Stimulated activated CD4-positive, alpha-beta T cell treated with anti-CD3 and anti-CD28 coated beads, Interleukin-2, amount 100 ng/mL, for 24 hours (primary cell): ENCODE data around the gene METTL21C.

Experiments used
- DNase-seq, 2 donors: peaks; one replicate each; pipeline ENCODE4 v3.0.0-alpha.2; 2020

METTL21C gene

DNA sequence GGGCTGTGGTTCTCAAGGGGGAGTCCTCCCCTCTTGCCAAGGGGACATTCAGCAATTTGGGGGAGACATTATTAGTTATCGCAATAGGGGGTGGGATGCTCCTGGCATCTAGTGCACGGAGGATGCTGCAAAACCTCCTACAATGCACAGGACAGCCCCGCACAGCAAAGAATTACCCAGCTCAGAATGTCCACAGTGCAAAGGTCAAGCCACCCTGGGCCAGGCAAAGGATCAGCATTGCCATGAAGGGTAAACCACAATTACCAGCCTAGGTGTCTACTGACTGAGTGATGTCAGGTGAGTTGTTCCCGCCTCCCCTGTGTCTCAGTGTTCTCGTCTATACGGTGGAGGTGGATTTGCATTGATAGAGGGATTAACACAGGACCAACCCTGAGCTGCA, 2.4 kb upstream of the METTL21C start:
- no peak for DNase-seq

DNA sequence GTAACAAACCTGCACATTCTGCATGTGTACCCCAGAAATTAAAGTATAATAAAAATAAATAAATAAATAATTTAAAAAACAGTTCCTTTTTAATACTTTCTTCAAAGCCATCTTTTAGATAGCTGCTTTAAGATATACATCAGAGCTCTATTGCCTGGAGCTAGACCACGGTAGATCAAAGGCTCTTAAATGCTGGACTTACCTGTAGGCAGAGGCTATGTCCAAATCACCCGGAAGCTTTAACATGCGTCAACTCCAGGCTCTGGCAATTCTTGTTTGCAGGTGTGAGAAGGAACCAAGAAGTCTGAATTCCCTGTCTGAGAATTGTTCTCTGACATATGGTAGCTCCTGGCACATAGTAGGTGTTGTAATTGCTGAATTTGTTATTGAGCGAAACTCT, 1.6 kb upstream of the METTL21C start:
- no peak for DNase-seq

DNA sequence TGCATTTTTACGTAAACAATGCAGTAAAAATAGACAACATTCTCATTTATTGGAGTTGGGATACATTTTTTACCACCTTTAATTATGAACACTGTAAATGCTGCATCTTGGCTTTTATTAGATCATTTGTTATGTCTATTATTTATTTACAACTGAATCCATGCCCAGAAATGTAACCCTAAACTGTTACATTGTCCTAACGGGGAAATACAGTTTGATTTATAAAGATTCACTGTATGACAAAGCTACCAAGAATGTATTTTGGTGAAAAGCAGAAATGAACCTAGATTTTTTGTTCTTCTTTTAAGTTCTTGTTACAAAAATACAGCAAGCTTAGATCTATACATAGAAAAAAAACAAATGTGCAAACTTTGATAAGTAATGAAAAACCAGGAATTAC, 1.1 kb downstream of the METTL21C start:
- DNase-seq = no peak

DNA sequence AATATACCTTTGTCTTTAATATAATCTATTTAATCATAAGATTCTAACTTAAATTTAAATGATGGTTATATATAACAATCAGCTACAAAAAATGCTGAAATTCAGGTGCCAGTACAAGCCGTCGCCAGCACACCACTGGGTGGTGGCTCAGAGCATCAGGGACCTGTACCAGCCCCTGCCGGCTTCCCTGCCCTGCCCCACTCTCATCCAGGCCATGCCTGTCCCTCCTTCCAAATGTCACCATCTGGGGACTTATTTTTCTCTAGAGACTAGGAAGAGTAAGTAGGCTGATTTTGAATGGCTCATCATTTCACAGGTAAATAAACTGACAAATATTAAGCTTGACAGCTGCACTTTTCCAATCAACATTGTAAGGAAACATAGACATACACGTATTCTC, 1.6 kb downstream of the METTL21C start:
- no peak for DNase-seq

DNA sequence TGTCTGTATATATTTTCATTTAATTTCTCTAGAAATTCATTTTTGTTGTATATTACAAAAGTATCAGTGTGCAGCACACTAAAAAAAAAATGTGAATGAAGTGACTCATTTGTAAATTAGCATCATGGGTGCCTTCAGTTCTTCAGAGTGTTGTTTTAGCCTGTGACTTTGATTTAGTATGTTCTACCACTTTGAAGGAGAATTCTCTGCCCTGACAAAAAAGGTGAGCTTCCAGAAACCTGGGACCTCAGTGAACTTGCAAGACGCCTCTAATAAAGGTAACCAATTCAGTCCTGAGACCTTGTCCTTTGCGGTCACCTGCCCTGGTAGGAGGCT, 2.4 kb downstream of the METTL21C start:
- DNase-seq = no peak

DNA sequence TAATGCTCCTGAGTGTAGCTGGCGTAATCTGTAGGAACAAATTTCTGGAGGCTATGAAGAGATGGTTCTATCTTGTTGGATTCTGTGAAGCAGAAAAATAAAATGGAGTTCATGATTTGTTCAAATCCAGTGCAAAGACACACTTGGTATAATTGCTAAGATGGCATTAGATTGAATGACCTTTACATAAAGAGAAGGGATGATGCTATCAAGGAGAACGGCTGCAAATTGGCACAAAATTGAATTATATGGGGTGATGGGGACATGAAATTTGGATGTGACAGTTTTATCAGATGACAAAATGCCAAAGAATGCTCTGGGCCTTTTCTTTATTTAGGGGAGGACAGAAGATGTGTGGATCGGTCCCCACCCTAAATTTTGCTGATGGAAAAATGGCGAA, 4.0 kb downstream of the METTL21C start:
- no peak for DNase-seq

DNA sequence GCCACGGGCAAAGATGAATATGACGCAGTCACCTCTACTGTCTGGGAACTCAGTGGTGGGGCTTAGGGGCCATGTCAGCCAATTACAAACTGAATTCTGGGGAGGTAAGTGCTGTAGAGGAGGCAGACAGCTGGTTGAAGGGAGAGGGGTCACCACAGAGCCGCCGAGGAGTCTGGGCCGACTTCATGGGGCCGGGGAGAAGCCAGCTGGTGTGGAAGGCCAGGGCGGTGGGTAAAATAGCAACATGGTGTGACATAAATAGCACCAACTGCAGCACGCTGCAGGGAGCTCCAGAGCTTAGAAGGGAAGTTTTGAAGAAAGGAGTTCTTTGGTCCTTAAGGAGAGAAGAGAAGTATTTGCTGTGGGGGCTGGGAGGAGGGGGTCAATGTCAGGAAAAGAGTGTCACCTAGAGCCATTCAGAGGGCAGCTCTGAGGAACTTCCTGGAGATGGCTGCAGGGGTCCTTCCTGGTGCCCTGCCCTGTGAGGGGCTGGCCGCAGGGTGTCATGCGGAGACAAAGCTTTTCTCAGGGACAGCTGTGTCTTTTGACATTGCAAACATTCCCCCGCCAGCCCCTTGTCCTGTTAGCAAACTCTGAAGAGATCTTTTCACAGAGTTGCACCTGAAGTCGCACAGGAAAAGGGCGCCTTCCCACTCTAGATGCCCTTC, 6.4 kb downstream of the METTL21C start:
- no peak for DNase-seq

DNA sequence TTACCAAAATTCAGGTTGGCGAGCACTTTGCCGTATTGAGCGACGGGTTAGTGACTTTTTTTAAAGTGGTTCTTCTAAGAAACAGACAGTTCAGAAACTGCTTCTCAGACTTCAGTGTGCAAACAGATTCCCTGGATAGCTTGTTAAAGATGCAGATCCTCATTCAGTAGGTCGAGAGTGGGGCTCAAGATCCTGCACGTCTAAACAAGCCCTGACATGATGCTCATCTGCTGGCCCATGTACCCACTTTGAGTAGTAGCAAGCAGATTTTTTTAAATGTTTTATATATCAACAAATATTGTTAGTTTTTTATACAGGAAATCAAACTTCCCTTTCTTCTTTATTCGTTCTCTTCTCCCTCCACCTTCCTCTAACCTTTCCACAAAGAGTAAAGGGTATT, 7.3 kb downstream of the METTL21C start:
- no peak for DNase-seq

DNA sequence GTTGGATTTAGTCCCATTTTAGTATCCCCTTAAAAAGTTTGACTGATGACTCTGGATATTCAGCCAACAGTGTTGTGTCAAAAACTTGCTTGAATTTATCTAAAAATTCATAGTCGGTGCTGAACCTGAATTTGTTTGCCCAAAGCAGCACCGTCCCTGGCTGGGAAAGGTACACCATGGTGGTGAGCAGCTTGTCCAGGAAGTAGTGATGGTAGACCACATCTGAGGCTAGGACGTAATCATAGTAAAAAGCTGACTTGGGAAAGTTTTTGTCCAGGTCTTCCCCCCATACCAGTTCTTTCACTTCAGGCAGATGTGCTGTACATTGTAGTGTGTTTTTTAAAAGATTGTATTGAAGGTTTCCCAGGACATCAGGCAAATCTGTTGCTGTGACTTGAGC, 8.8 kb downstream of the METTL21C start:
- DNase-seq = no peak

DNA sequence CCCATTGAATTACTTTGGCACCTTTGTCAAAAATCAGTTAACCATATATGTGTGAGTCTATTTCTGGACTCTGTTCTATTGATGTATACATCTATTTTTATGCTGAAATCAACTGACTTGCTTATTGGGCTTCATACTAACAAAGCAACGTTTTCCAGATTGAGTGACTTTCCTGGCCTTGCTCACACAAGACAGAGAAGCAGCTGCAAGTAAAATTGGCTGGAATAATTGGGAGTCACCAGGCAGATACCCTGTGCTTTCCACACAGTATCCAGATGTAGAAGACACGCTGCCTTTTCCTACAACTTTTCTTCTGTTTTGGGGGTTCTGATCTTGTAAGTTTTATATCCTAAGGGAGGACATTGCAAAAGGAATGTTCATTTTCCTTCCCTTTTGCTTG, 11.2 kb downstream of the METTL21C start:
- no peak for DNase-seq

DNA sequence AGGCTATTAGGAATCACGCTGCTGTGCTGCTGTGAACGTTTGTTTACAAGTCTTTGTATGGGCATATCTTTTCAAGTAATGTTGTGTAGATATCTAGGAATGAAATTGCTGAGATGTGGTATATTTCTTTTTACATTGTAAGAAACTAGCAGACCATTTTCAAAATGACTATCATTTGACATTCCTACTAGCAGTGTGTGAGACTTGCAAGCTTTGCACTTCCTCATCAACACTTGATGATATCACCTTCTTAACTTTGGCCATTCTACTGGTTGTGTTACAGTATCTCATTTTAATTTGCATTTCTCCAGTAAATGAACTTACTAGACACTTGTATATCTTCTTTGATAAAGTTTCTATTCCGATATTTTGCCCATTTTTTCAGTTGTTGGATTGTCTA, 12.1 kb downstream of the METTL21C start:
- DNase-seq = no peak

DNA sequence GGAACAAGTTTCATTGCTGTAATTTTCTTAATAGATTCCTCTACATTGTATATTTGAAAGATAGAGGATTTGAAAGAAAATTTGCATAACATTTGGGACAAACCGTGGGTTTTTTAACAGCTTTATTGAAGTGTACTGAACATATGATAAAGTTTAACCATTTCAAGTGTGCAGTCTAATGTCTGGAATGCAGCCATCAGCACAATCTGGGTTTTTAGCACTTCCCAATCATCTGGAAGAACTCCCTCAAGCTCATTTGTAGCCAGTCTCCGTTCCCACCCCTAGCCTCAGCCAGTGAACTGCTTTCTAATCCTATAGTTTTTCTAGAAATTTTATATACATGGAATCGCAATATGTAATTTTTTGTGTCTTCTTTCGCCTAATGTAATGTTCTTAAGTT, 12.6 kb downstream of the METTL21C start:
- no peak for DNase-seq

DNA sequence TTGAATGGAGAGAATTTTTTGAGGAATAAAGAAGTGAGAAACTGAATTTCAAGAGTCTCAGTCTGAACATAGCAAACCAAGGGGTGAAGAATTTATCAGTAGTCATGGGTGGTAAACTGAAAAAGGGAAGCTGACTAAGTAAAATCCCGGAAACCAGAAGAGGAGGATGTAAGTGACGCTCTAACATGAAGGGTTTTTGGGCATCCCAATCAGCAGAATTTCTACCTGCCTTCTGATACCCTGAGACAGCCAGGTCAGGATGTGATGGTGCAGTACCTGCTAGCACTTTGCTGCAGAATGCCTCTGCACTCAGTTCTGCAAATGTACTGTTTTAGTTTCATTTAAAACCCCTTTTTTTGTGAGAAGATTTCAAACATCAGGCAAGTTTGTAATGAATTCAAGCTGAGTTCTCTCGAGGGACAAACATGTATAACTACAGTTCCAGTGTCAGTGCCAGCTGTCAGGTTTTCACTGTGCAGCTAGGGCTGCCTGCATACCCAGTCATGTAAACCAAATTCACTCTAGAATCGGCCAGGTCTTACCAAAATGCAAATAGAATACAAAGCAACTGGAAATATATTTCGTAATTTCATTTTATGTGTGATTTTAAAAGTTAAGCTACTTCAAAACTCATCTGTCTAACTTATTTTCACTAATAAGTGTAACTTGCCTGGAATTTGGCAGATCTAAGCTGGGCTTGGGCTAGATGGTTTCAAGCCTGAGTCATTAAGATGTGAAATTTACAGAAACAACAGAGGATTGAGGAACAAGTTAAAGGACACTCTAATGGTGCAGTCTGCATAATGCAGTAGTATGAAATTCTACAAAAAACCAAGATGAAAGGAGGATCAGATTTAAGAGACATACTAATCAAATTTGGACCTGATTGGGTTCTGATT, 13.8 kb downstream of the METTL21C start:
- DNase-seq = no peak

DNA sequence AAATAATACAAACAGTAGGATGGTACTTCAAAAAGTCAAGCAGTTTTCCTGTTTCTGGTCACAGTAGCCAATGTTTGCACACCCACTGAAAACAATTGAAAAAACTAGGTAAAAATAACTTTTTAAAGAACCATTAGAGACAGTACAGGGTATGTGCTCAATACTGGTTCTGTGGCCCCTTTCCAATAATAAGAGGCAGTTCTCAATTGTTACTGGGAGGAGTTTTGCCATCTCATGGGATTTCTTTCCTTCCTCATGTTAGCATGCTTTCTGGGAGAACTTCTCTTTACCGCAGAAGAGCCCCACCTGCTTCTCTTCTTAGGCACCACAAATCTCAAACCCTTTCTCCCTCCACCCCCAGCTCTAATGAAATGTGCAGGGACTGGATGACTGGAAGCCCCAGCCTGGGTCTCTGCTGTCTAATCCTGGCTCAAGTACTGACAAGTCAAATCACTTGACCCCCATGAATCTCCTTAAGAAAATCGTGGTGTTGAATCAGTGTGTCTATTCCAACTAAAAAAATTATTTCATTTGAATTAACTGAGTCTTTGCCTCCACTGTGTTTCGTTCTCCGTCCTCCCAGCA, 14.6 kb downstream of the METTL21C start:
- no peak for DNase-seq

DNA sequence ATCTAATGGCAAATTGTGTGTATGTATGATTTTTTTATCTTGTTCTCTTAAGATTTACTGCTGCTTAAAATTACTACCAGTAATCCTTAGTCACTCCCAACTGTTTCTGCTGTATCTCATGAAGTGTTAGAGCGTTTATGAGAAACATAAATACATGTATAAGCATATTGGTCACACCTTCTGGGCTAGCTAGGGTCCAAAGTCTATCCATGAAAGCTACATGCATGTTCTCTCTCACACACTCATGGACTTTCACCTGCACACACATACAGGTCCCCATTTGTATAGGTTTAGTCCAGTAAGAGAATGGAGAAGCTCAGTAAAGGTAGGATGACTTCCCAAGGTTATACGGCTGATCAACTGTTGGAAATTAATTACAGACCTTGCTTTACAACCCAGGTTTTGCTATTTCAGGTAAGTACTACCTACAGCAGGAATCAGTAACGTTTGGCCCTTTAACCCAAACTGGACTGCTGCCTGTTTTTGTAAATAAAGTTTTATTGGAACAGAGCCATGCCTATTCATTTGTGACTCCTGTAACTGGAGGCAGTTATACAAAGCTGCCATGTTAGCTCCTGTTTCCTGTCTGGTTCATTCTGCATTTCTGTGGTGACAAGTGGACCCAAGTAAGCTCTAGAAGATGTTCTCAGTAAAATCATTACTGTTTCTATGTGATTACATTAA, 15.3 kb downstream of the METTL21C start:
- DNase-seq = no peak

DNA sequence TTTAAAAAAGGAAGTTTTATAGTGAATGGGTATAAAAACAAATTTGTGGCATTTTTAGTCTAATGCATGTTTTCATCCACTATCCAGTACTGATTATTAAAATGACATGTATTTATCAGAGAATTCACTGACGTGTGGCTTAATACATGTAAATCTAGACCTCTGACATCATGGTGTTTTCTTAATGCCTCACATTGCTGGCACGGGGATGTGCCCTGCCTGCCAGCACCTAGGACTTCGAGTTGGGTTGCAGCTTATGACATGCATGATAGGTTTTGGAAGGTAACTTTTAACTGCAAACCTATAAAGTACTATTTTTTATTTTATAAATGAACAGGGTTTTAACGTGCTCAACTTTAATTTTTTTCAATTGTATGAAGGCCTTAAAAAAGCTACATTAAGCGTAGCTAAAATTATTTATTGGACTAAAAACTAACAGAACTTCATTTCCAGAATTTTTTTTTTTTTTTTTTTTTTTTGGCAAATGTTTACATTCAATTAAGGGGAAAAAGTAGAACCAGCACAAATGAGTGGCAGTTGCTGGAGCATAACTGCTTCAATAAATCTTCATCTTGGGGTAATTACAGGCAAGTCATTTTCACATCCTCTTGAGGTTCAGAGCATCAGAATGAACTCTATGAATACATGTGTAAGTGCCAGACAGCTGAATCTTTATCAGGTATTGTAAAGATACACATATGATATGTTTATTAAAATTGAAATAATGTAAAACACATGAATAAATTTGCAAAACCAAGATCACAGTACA, 16.3 kb downstream of the METTL21C start:
- no peak for DNase-seq

DNA sequence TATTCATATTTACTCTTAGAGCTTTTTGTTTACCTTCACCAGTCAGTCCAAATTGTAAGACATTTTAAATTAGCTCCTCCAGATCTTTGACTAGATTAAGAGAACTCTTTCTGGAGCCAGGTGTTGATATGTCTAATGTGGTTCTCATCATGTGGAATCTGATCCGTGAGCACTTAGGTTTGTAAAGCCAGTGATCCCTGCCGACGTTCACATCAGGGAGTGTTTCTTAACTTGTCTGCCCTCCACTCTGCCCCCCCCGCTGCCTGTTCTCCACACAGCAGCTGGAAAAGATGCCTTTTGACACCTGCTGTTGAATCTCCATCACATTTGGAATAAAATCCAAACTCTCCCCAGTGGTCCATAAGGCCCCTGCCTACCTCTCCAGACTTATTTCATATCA, 17.7 kb downstream of the METTL21C start:
- no peak for DNase-seq

DNA sequence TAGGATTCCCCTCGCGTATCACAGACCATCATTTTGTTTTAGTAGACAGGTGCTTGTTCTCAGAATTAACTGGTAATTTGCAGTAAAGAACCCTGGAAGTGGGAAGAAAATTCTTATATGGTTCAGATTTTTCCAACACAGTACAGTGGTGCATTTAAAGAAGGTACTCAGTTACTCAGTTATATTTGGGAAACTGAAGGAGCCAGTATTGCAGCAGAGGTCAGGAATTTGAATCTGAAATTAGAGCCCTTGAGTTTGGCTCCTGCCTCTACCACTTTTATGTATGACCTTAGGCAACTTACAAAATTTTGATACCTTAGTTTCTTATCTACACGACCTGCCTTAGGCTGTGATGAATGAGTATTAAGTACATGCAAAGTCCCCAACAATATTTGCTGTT, 19.7 kb downstream of the METTL21C start:
- no peak for DNase-seq

DNA sequence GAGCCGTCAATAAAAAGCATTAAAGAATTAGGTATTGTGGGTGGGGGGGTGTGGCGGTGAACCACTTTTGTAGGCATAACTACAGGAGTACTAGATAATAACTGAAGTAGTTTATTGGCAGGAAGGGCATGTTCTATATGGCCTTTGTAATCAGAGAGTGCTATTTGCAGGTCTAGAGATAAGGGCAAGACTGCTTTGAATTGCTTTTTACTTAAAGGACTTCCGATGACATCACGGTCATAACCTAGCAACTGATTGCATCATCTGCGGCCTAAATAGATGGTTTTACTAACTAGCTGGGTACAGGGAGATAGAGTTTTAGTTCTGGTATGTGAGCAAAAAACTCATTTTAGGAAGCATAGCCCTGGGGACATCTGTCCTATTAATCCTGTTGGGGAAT, 24.7 kb downstream of the METTL21C start:
- no peak for DNase-seq

DNA sequence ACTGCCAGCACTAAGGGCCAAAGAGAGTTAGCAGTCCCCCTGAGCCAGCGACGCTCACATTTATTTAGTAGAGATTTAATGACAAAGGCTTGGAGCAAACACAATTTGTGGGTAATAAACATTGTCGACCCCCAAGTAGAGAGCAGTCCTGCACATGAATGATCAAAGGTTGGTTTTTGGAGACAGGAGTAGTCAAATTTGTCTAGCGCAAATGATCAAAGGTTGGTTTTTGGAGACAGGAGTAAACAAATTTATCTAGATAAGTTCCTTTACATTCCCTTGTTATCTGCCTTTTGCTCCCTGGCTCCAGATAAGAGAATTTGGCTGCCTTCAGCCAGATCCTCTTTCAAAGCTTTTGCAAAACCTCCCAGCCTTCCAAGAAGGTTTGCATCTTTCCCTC, 26.9 kb downstream of the METTL21C start:
- DNase-seq = no peak

DNA sequence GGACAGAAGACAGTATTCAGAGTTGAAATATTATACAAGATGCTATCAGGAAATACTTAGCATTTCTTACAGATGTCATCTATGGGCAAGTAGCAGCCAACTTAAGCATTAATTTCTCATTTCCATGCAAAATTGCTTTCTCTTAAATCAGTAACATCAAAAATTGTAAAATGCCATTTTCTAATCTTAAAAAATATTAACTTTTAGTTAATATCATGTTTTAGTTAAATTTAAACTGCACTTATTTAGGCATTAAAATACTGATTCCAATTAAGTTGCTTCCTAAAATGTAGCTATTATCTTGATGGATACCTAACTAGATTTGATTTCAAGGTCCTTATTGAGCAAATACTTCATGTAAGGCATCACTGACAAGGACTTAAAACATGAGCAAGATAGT, 27.8 kb downstream of the METTL21C start:
- DNase-seq = no peak

DNA sequence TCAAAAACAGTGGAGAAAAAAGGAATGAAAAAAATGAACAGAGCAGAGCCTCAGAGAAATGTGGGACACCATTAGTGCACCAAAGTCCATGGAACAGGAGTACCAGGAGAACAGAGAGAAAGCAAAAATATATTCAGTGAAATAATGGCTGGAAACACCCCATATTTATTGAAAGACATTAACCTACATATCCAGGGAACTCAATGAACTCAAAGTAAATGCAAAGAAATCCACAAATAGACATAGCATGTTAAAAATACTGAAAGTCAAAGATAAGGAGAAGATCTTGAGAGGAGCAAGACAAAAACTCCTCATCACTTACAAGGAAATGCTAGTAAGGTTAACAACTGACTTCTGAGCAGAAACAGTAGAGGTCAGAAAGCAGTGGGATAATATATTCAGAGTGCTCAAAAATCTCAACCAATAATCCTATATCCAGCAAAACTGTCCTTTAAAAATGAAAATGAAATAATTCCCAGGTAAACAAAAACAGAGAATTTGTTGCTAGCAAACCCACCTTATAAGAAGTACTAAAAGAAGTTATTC, 35.6 kb downstream of the METTL21C start:
- DNase-seq = no peak

DNA sequence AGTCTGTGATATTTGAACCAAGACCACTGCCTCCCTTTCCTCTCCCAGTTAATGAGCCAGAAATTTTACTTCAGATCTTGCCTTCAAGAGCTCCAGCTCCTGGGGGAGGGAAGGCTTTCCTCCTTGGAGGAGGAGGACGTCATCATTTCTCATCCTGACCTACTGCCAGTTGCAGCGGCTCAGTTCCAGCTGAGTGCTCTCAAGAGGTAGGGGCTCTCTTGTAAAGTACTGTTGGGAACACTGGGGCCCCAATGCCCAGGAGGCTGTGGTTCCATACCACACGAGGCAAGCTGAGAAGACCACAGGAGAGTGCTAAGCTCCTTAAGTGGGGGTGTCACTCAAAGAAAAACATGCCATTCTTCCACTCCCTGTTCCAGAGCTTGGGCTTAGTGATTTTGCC, 36.2 kb downstream of the METTL21C start:
- DNase-seq = no peak
